HG03060 (cell line): ENCODE data around the gene ANXA5.

ENCODE experiments used
- ATAC-seq: cut with Tn5 transposase; IDR thresholded peaks from one replicate; pipeline ENCODE4 v1.9.1; 2021; ENCODE audit warnings: low read depth, moderate number of reproducible peaks; ENCODE audit not compliant: unreplicated experiment

Gene ANXA5

GRCh38 chr4:121712001-121712651, 15.3 kb upstream of the ANXA5 start:
- ATAC-seq: no peak

GRCh38 chr4:121711263-121712000, 14.7 kb upstream of the ANXA5 start:
- ATAC-seq: peak; percentile 87

DNA sequence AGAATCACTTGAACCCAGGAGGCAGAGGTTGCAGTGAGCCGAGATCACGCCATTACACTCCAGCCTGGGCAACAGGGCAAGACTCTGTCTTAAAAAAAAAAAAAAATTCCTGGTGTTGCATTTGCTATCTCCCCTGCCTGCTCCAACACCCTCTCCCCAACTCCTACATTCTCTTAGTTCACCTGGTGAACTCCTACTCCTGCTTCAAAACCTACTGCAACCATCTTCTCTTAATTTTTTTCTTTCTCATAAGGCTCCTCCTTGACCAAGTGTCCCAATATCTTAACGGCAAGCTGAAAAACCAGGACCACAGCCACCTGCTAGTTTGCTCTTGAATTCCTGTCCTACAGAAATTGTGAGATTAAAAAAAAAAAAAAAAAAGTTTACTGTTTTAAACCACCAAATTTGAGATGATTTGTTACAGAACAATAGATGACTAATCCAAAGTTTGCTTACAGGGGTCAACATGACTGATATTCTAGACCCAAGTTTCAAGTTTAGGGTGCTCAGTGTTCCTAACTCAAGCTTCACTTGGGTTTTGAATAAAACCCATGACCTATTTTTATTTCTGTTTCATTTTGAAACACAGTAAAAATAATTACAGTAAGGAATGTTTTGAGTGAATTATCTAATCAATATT, 13.1 kb upstream of the ANXA5 start:
- no peak for ATAC-seq

DNA sequence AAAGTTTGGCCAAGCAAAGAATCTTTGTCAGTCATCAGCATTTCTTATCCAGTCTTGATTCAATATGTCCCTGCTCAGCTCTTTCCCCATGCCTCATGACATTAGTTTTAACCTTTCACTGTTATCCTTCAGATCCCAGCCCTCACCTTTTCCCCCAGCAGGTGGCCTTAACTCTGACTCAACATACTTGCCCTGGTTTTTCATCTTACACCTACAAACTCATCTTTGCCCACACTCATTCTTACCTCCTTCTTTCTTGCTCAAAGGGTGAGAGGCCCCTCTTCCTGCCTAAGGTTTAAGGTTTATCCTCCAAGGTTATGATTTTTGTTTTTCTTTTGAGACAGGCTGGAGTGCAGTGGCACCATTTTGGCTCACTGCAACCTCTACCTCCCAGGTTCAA, 10.6 kb upstream of the ANXA5 start:
- no peak for ATAC-seq

DNA sequence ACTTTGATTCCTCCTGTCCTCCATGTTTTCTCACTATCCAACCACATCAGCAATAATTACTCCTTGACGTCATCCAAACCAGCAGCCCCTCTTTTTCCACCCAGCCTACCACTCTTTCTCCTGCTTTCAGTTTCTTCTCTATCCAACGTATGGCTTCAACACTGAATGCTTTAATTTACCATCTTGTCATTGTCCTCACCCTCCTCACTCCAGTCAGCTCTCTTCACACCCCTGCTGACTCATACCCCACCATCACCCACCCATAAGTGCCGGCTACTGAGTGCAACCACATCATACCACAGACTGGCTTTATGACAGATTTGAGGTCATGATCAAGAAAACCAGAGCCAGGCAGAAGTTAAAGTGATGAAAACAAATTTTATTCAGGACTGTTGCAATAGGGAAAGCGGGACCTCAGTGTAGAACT, 9.8 kb upstream of the ANXA5 start:
- ATAC-seq: no peak

DNA sequence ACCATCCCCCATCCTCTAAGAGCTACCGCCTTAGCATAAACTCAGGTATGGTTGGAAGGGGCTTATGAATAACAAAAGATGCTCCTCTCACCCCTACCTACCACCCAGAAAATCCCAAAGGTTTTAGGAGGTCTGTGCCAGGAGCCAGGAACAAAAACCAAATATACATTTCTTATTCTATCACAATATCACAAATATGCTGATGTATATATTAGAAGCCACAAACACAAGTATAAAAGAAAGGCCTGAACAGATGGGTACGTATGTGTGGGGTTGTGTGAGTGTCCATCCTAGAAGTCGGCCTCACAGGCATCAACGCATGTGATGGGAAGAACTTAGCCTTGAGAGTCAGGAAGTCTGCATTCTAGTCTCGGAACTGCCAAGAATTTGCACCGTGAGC, 8.7 kb upstream of the ANXA5 start:
- no peak for ATAC-seq

- ATAC-seq: no peak
Measured at GRCh38 chr4:121702136-121702535, 5.4 kb upstream of the ANXA5 start.

DNA sequence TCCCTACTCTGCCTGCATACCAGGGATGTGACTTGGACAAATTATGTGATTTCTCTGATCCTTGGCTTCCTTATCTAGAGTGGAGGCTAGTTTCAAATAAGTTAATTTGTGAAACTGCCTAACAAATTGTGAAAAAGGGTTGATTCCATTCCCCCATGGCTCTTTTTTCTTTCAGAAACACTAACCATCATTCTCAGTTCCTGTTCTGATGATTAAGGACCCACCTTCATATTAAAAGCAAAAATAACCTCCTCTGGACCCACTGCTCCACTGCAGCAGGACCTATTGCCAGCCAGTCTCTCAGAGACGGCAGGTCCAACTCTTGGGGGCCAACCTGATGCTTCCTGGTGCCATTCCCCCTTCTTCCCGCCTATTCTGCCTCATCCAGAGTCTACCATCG, 4.5 kb upstream of the ANXA5 start:
- no peak for ATAC-seq

- ATAC-seq: no peak
Measured at GRCh38 chr4:121698236-121698671, 1.5 kb upstream of the ANXA5 start.

GRCh38 chr4:121697564-121697963, 784 bp upstream of the ANXA5 start:
- no peak for ATAC-seq

DNA sequence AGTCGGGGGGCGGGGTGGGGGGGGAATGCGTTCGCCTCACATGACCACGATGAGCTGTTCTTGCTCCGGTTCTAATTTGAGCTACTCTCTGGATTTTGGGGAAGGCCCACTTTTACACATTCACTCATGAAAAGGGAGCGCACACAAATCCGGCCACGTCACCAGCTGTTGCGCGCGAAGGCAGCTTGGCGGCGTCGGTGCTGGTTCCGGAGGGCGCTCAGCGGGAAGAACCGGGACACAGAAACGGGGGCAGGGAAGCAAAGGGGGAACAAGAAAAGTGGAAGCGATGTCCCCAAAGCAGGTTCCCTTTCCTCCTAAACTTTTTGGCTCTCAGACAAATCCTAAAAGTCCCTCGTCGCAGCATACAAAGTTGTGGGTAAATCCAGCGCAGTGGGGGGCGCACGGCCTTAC, 605 bp downstream of the ANXA5 start:
- ATAC-seq: no peak

GRCh38 chr4:121693886-121694285, 2.9 kb downstream of the ANXA5 start:
- ATAC-seq: no peak

- ATAC-seq: no peak
Measured at GRCh38 chr4:121693450-121693849, 3.3 kb downstream of the ANXA5 start.

DNA sequence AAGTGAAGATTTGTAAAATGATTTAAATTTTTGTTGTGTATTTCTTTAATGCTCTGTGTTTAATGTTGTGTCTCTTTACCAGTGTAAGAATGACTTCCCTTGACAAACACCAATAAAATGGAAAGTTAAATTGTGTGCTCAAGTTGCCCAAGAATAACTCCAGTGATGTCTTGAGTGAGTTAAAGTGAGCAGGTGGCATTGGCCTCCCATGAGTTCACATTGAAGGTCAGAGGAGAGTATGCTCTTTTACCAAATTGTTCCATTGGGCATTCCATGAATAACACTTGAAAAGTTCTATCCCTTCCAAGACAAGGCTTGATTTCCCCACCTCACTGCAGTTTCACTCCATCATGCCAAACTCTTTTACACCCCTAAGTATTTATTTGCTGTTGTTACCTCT, 4.5 kb downstream of the ANXA5 start:
- ATAC-seq: no peak

GRCh38 chr4:121690001-121690400, 6.8 kb downstream of the ANXA5 start:
- ATAC-seq: no peak

DNA sequence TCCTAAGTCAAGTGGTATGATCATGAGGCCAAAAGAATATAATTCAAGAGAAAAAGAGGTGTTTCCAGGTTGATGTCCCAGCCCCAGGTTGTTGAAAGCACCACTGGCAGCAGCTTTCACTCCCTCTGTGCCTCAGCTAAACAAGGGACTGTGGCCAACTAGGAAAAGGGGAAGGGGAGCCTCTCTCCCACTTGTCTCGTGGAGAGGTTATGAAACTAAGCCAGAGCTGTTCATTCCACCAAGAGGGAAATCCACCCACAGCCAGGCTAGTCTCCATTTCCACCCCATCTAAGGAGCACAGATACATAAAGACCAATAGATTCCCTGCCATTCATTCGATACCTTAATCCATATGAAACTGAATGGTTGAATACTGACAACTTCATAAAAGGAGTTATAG, 8.1 kb downstream of the ANXA5 start:
- no peak for ATAC-seq

GRCh38 chr4:121688261-121688660, 8.5 kb downstream of the ANXA5 start:
- no peak for ATAC-seq

- ATAC-seq: no peak
Measured at GRCh38 chr4:121686255-121686654, 10.5 kb downstream of the ANXA5 start.

GRCh38 chr4:121685257-121685656, 11.5 kb downstream of the ANXA5 start:
- ATAC-seq: no peak

GRCh38 chr4:121684561-121684960, 12.2 kb downstream of the ANXA5 start:
- no peak for ATAC-seq

GRCh38 chr4:121684016-121684415, 12.8 kb downstream of the ANXA5 start:
- ATAC-seq: no peak

DNA sequence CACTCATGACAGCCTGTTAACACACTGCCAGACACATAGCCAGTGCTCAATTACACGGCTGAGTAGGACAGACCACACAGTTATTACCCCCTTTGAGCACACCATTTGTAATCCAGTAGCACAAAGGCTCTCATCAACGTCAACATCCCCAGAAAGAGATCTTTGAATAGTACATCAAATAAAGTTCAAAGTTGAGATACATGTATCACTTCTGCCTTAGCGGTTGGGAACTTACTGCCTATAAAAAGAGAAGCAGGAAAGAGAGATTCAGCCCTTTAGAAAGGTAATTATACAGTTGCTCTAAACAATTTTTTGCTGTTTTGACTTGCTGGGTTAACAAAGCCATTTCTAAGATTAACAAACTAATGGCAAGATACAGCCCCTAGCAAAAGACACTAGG, 16.2 kb downstream of the ANXA5 start:
- no peak for ATAC-seq
